HCT116 (cell line): ENCODE measurements around the gene CATSPERB. TPM values are rescaled to one million over a fixed set of nuclear protein-coding genes. Genes with fewer than 3 reads are reported as not detected.

Experiments used
- ATAC-seq: fragments of 200-7000 bp; cut with Tn5 transposase; 2 replicates; pipeline ENCODE4 v1.9.1; 2020; ENCODE audit warnings: mild to moderate bottlenecking, moderate library complexity
- BruUV-seq: library from RNA; stranded (reverse); fragments of 400-500 nt; replicated peaks from 2 replicates; lab custom pipeline; 2021; lab: Mats Ljungman, UMichigan
- CTCF ChIA-PET: fragments of 300-600 bp; sonication (Branson Sonifier 250); formaldehyde crosslinking; loops from one replicate; lab custom pipeline; 2021; ENCODE audit warnings: antibody characterized with exemption; lab: Charles Lee
- POLR2A ChIA-PET: fragments of 300-600, 350-600 bp; sonication (Branson Sonifier 250); formaldehyde crosslinking; loops from one replicate; lab custom pipeline; 2021; ENCODE audit warnings: antibody characterized with exemption; lab: Charles Lee
- RAD21 ChIA-PET, 2 experiments: fragments of 300-600 bp; sonication (Branson Sonifier 250); formaldehyde crosslinking; loops; one replicate each; lab custom pipeline; 2023; ENCODE audit warnings: low total read pairs in 2 of 2; ENCODE audit not compliant: uncharacterized antibody in 2 of 2, unreplicated experiment in 2 of 2, low non-redundant PET in 1 of 2; lab: Charles Lee
- DNase-seq: peaks from one replicate; pipeline ENCODE4 v3.0.0-alpha.2; 2010; ENCODE audit warnings: low read depth, low spot score
- H2AFZ ChIP-seq: fragments of 200-600 bp; shearing (Covaris generic), sonication (generic); 2 replicates; pipeline ENCODE4 v1.6.1; 2017; ENCODE audit warnings: low read depth, mixed run types, mixed read lengths, antibody characterized with exemption, low read length; ENCODE audit not compliant: poor library complexity, severe bottlenecking
- H3K27ac ChIP-seq: 2 replicates; pipeline ENCODE4 v1.5.1; 2012; ENCODE audit warnings: low read depth, low read length
- H3K27me3 ChIP-seq: fragments of 200-600 bp; sonication (generic); 2 replicates; pipeline ENCODE4 v1.6.1; 2016; ENCODE audit warnings: mixed run types, low read length, mixed read lengths; ENCODE audit not compliant: insufficient read depth
- H3K36me3 ChIP-seq, 2 experiments: fragments of 200-500 bp in 1 of 2; fragments of 200-600 bp in 1 of 2; sonication (Bioruptor generic) in 1 of 2; sonication (generic) in 1 of 2; 2 replicates each; pipeline versions ENCODE4 v1.5.1 to v1.6.1; 2014 to 2016; ENCODE audit warnings: low read length in 2 of 2, inconsistent platforms in 1 of 2, mixed read lengths in 1 of 2, mixed run types in 1 of 2; ENCODE audit not compliant: insufficient read depth in 2 of 2, control insufficient read depth in 1 of 2
- H3K4me1 ChIP-seq, 2 experiments: fragments of 200-600 bp in 1 of 2; sonication (generic) in 1 of 2; 2 replicates each; pipeline versions ENCODE4 v1.5.1 to v1.6.1; 2012 to 2017; ENCODE audit warnings: low read length in 2 of 2, inconsistent platforms in 1 of 2, mild to moderate bottlenecking in 1 of 2, mixed read lengths in 1 of 2, mixed run types in 1 of 2, moderate library complexity in 1 of 2; ENCODE audit not compliant: insufficient read depth in 2 of 2, control insufficient read depth in 1 of 2
- H3K4me2 ChIP-seq: fragments of 200-600 bp; sonication (generic); 2 replicates; pipeline ENCODE4 v1.6.1; 2017; ENCODE audit warnings: mixed run types, low read length, mixed read lengths
- H3K4me3 ChIP-seq, 2 experiments: fragments of 200-600 bp in 1 of 2; sonication (generic) in 1 of 2; replicated peaks in 1 of 2; 2 replicates each; pipeline ENCODE4 v1.5.1; 2011 to 2016; ENCODE audit warnings: low read length in 2 of 2, control low read depth in 1 of 2, low read depth in 1 of 2, mild to moderate bottlenecking in 1 of 2, mixed read lengths in 1 of 2, mixed run types in 1 of 2
- H3K79me2 ChIP-seq: fragments of 200-600 bp; sonication (generic); 2 replicates; pipeline ENCODE4 v1.6.1; 2017; ENCODE audit warnings: mild to moderate bottlenecking, mixed run types, low read length, moderate library complexity, mixed read lengths; ENCODE audit not compliant: insufficient read depth
- H3K9ac ChIP-seq: fragments of 200-600 bp; sonication (generic); 2 replicates; pipeline ENCODE4 v1.6.1; 2016; ENCODE audit warnings: low read length, mixed read lengths
- H3K9me2 ChIP-seq: fragments of 200-600 bp; sonication (generic), shearing (Covaris generic); 2 replicates; pipeline ENCODE4 v1.6.1; 2017; ENCODE audit warnings: mixed run types, mild to moderate bottlenecking, moderate library complexity; ENCODE audit not compliant: insufficient read depth
- H3K9me3 ChIP-seq, 2 experiments: fragments of 200-500 bp in 1 of 2; fragments of 200-600 bp in 1 of 2; sonication (Bioruptor generic) in 1 of 2; sonication (generic) in 1 of 2; 2 replicates each; pipeline ENCODE4 v1.6.1; 2014 to 2017; ENCODE audit warnings: low read length in 2 of 2, mixed read lengths in 2 of 2, inconsistent platforms in 1 of 2, low read depth in 1 of 2, mild to moderate bottlenecking in 1 of 2, mixed run types in 1 of 2, moderate library complexity in 1 of 2; ENCODE audit not compliant: control insufficient read depth in 1 of 2, insufficient read depth in 1 of 2
- H4K20me1 ChIP-seq: fragments of 200-600 bp; sonication (generic), shearing (Covaris generic); 2 replicates; pipeline ENCODE4 v1.6.1; 2017; ENCODE audit warnings: mixed run types, mild to moderate bottlenecking, moderate library complexity; ENCODE audit not compliant: insufficient read depth
- CBX3 ChIP-seq: IDR thresholded peaks from 2 replicates; pipeline ENCODE4 v1.6.1; 2012; ENCODE audit warnings: low read depth
- CTCF ChIP-seq, 3 experiments: fragments of 200-600 bp in 1 of 3; sonication (generic) in 1 of 3; IDR thresholded peaks in 2 of 3; conservative IDR thresholded peaks in 1 of 3; 2 replicates each; pipeline ENCODE4 v1.5.1; 2012 to 2017; ENCODE audit warnings: low read depth in 2 of 3, low read length in 2 of 3, antibody characterized with exemption in 1 of 3, borderline replicate concordance in 1 of 3, control low read depth in 1 of 3, mild to moderate bottlenecking in 1 of 3, mixed read lengths in 1 of 3, mixed run types in 1 of 3, moderate library complexity in 1 of 3; ENCODE audit not compliant: insufficient read depth in 1 of 3
- ELF1 ChIP-seq: IDR thresholded peaks from 2 replicates; pipeline ENCODE4 v1.6.1; 2012; ENCODE audit warnings: low read depth, borderline replicate concordance
- EZH2 ChIP-seq: fragments of 200-600 bp; sonication (generic); IDR thresholded peaks from 2 replicates; pipeline ENCODE4 v1.6.1; 2017; ENCODE audit warnings: antibody characterized with exemption, mixed run types
- JUND ChIP-seq: IDR thresholded peaks from 2 replicates; pipeline ENCODE4 v1.6.1; 2012
- POLR2A ChIP-seq: IDR thresholded peaks from 2 replicates; pipeline ENCODE4 v1.7.0; 2011; ENCODE audit warnings: borderline replicate concordance; ENCODE audit not compliant: insufficient read depth, insufficient read length; ENCODE audit errors: extremely low read depth
- REST ChIP-seq: IDR thresholded peaks from 2 replicates; pipeline ENCODE4 v1.6.1; 2012; ENCODE audit warnings: low read depth
- SRF ChIP-seq: IDR thresholded peaks from 2 replicates; pipeline ENCODE4 v1.6.1; 2012; ENCODE audit warnings: low read depth
- YY1 ChIP-seq: IDR thresholded peaks from 2 replicates; pipeline ENCODE4 v1.6.1; 2011; ENCODE audit warnings: low read length, low read depth, moderate library complexity, mild to moderate bottlenecking; ENCODE audit not compliant: insufficient replicate concordance; ENCODE audit errors: extremely low read depth
- ZFX ChIP-seq: fragments of 450-650 bp; IDR thresholded peaks from 2 replicates; pipeline ENCODE4 v1.6.1; 2017
- ZNF274 ChIP-seq: fragments of 200-500 bp; sonication (Bioruptor generic); IDR thresholded peaks from 2 replicates; pipeline ENCODE4 v1.6.1; 2014; ENCODE audit warnings: mild to moderate bottlenecking, low read depth, low read length, inconsistent platforms
- intact Hi-C: fragments of 100-400 bp; cut with micrococcal nuclease; formaldehyde crosslinking; loops from 2 replicates; pipeline ENCODE4 v1.10.0; 2022
- total RNA-seq: library from RNA; stranded (reverse); gene quantifications from one replicate; pipeline ENCODE4 v1.2.1, GENCODE V29; 2021; ENCODE audit not compliant: unreplicated experiment

The CATSPERB gene
- total RNA-seq, 1 experiment from 2014 or later: 0.74 TPM

- TF ChIP-seq ZFX: no peak
These were observed 146.0 kb downstream of the CATSPERB start (continued) for GRCh38 chr14:91585856-91586255.

GRCh38 chr14:91582761-91583160, 149.1 kb downstream of the CATSPERB start:
- RAD21 ChIA-PET: no interaction called here
- no peak overlapping the region for H2AFZ ChIP-seq
- H3K27ac ChIP-seq: no peak overlapping the region
- no peaks in the 10 kb centered on the region for H3K4me1 ChIP-seq
- no peaks in the 10 kb centered on the region for H4K20me1 ChIP-seq
- TF ChIP-seq CTCF (IDR thresholded peaks at IDR 0.05 in 2 of 3, conservative IDR thresholded peaks at IDR 0.05 in 1 of 3; ENCODE audit: borderline replicate concordance in 1 of 3, insufficient read depth in 1 of 3, low read depth in 2 of 3, low read length in 2 of 3) (no peak), JUND (no peak), ELF1 (no peak), CBX3 (no peak), YY1 (no peak), REST (no peak), SRF (no peak), ZNF274 (no peak), POLR2A (no peak), EZH2 (no peak)
- no peaks in the 10 kb centered on the region for H3K79me2 ChIP-seq
- no TSS peak for BruUV-seq
- H3K4me3 ChIP-seq: no peak overlapping the region
- H3K9me3 ChIP-seq: no peaks in the 10 kb centered on the region
- CTCF ChIA-PET: no interaction called here
- peak; percentile 54 for ATAC-seq
- no peak overlapping the region for H3K9ac ChIP-seq
- no peaks in the 10 kb centered on the region for H3K36me3 ChIP-seq
- DNase-seq: no peak
- H3K9me2 ChIP-seq: no peaks in the 10 kb centered on the region
- 0 out of 2 replicates have a peak, but pooled peaks cover 6% of the 10 kb centered on the region for H3K27me3 ChIP-seq
- intact Hi-C loops: no loop called here
- H3K4me2 ChIP-seq: no peak overlapping the region
- POLR2A ChIA-PET: no interaction called here
